Measurements from ENCODE around the gene SP4.

DNA sequence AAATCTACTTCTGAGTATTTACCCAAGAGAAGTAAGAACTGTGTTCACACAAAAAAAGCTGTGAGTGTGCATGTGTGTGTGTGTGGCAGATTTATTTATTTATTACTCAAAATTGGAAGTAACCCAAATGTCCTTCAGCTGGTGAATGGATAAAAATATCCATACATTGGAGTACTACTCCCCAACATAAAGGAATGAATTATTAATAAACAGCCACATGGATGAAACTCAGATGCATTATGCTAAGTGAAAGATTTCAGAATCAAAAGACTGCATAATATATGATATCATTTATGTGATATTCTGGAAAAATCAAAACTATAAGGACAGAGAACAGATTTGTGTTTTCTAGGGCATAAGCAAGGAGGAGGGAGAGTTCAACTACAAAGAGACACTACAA, 67.8 kb downstream of the SP4 start:
- TF ChIP-seq CTCF (IDR thresholded peaks at IDR 0.05; ENCODE audit: insufficient read depth, low read length, poor library complexity, severe bottlenecking), result no peak
- no peak for TF ChIP-seq EZH2phosphoT487 (conservative IDR thresholded peaks at IDR 0.05; ENCODE audit: low read length)
